SK-N-SH (cell line): ENCODE results near the gene SHLD1. TPM values are rescaled to one million over a fixed set of nuclear protein-coding genes. Genes with fewer than 3 reads are reported as not detected.

Experiments used
- CTCF ChIA-PET: fragments of 300-600, 350-600 bp; formaldehyde crosslinking; extraction: SDS; loops from one replicate; lab custom pipeline; 2021; lab: Yijun Ruan, JAX
- POLR2A ChIA-PET: fragments of 350-600 bp; sonication (Branson Sonifier 250); formaldehyde crosslinking; extraction: SDS; loops from one replicate; lab custom pipeline; 2020; ENCODE audit warnings: antibody characterized with exemption, inconsistent platforms; lab: Yijun Ruan, JAX
- DNase-seq: peaks from one replicate; pipeline ENCODE4 v3.0.0; 2012
- H2AFZ ChIP-seq: fragments of 200-600 bp; sonication (generic); 2 replicates; pipeline ENCODE4 v1.8.1; 2016; ENCODE audit warnings: antibody characterized with exemption, mild to moderate bottlenecking, low read depth
- H3F3A ChIP-seq: fragments of 200-600 bp; sonication (generic); replicated peaks from 2 replicates; pipeline ENCODE3; 2016; ENCODE audit warnings: antibody characterized with exemption, mild to moderate bottlenecking; ENCODE audit not compliant: insufficient read depth
- H3K27ac ChIP-seq, 2 experiments: fragments of 200-500 bp in 1 of 2; fragments of 200-600 bp in 1 of 2; sonication (Bioruptor generic) in 1 of 2; sonication (generic), shearing (Covaris generic) in 1 of 2; 2 replicates each; pipeline versions ENCODE4 v1.5.1 to v1.6.1; 2014 to 2016; ENCODE audit warnings: low read depth in 2 of 2, inconsistent platforms in 1 of 2, low read length in 1 of 2, mild to moderate bottlenecking in 1 of 2, mixed read lengths in 1 of 2
- H3K27me3 ChIP-seq: fragments of 200-600 bp; sonication (generic), shearing (Covaris generic); 2 replicates; pipeline ENCODE4 v1.6.1; 2016; ENCODE audit warnings: mixed run types; ENCODE audit not compliant: insufficient read depth
- H3K36me3 ChIP-seq, 2 experiments: fragments of 200-500 bp in 1 of 2; fragments of 200-600 bp in 1 of 2; sonication (Bioruptor generic) in 1 of 2; sonication (generic) in 1 of 2; replicated peaks in 1 of 2; 2 replicates each; pipeline versions ENCODE3 to v1.5.1; 2014 to 2016; ENCODE audit warnings: low read length in 1 of 2, mild to moderate bottlenecking in 1 of 2; ENCODE audit not compliant: insufficient read depth in 2 of 2, control insufficient read depth in 1 of 2
- H3K4me1 ChIP-seq, 2 experiments: fragments of 200-500 bp in 1 of 2; fragments of 200-600 bp in 1 of 2; sonication (Bioruptor generic) in 1 of 2; sonication (generic), shearing (Covaris generic) in 1 of 2; 2 replicates each; pipeline versions ENCODE4 v1.5.1 to v1.6.1; 2014 to 2016; ENCODE audit warnings: low read depth in 1 of 2, low read length in 1 of 2, mixed run types in 1 of 2; ENCODE audit not compliant: insufficient read depth in 2 of 2, control insufficient read depth in 1 of 2
- H3K4me2 ChIP-seq: fragments of 200-600 bp; sonication (generic), shearing (Covaris generic); 2 replicates; pipeline ENCODE4 v1.6.1; 2017; ENCODE audit warnings: mixed run types
- H3K4me3 ChIP-seq, 2 experiments: fragments of 200-500 bp in 1 of 2; fragments of 200-600 bp in 1 of 2; sonication (Bioruptor generic) in 1 of 2; sonication (generic), shearing (Covaris generic) in 1 of 2; 2 replicates each; pipeline versions ENCODE4 v1.5.1 to v1.8.1; 2014 to 2016; ENCODE audit warnings: low read depth in 2 of 2, inconsistent platforms in 1 of 2, low read length in 1 of 2, mild to moderate bottlenecking in 1 of 2, mixed read lengths in 1 of 2, moderate library complexity in 1 of 2
- H3K79me2 ChIP-seq: fragments of 200-600 bp; sonication (generic); 2 replicates; pipeline ENCODE4 v1.8.1; 2017; ENCODE audit warnings: mild to moderate bottlenecking; ENCODE audit not compliant: insufficient read depth
- H3K9ac ChIP-seq: fragments of 200-600 bp; sonication (generic); 2 replicates; pipeline ENCODE4 v1.6.1; 2017; ENCODE audit warnings: mixed run types
- H3K9me2 ChIP-seq: fragments of 200-600 bp; sonication (generic); 2 replicates; pipeline ENCODE4 v1.6.1; 2017; ENCODE audit warnings: mixed run types
- H3K9me3 ChIP-seq: fragments of 200-600 bp; sonication (generic); 2 replicates; pipeline ENCODE4 v1.6.1; 2017; ENCODE audit warnings: mixed run types, mild to moderate bottlenecking, moderate library complexity
- H4K20me1 ChIP-seq: fragments of 200-600 bp; sonication (generic); 2 replicates; pipeline ENCODE4 v1.6.1; 2017; ENCODE audit warnings: mild to moderate bottlenecking, mixed run types; ENCODE audit not compliant: insufficient read depth
- CHD2 ChIP-seq: fragments of 150-350 bp; IDR thresholded peaks from 2 replicates; pipeline ENCODE4 v1.6.1; 2018; ENCODE audit warnings: low read length; ENCODE audit not compliant: partially characterized antibody
- CTCF ChIP-seq: fragments of 200-600 bp; sonication (generic); IDR thresholded peaks from 2 replicates; pipeline ENCODE4 v1.6.1; 2017; ENCODE audit warnings: antibody characterized with exemption, mild to moderate bottlenecking, moderate library complexity
- EP300 ChIP-seq, 2 experiments: IDR thresholded peaks; 2 replicates each; pipeline versions ENCODE4 v1.4.0 to v1.6.1; 2012; ENCODE audit warnings: borderline replicate concordance in 1 of 2, low read depth in 1 of 2, low read length in 1 of 2
- EZH2phosphoT487 ChIP-seq: fragments of 200-600 bp; sonication (generic); IDR thresholded peaks from 2 replicates; pipeline ENCODE4 v1.6.1; 2017; ENCODE audit warnings: low read depth, mixed run types, mild to moderate bottlenecking, antibody characterized with exemption, moderate library complexity, borderline replicate concordance
- FOXJ3 ChIP-seq: sonication (generic); formaldehyde crosslinking; IDR thresholded peaks from 2 replicates; pipeline ENCODE4 v1.5.1; 2020; ENCODE audit warnings: mild to moderate bottlenecking, missing genetic modification reagents
- GABPA ChIP-seq: IDR thresholded peaks from 2 replicates; pipeline ENCODE4 v1.4.0; 2012; ENCODE audit warnings: low read depth, mild to moderate bottlenecking
- JUND ChIP-seq: IDR thresholded peaks from 2 replicates; pipeline ENCODE4 v1.4.0; 2012
- MAX ChIP-seq: IDR thresholded peaks from 2 replicates; pipeline ENCODE4 v1.4.0; 2012; ENCODE audit warnings: low read depth
- MEF2A ChIP-seq: IDR thresholded peaks from 2 replicates; pipeline ENCODE4 v1.4.0; 2012; ENCODE audit warnings: low read depth, borderline replicate concordance
- MXI1 ChIP-seq: IDR thresholded peaks from 2 replicates; pipeline ENCODE4 v1.6.1; 2012; ENCODE audit warnings: mild to moderate bottlenecking, low read depth, low read length, improper control_type of control experiment
- NRF1 ChIP-seq: IDR thresholded peaks from 2 replicates; pipeline ENCODE4 v1.6.1; 2012; ENCODE audit warnings: low read depth, mild to moderate bottlenecking, low read length
- POLR2AphosphoS5 ChIP-seq: IDR thresholded peaks from 2 replicates; pipeline ENCODE4 v1.6.1; 2012; ENCODE audit warnings: low read depth, low read length
- RCOR1 ChIP-seq: fragments of 150-350 bp; IDR thresholded peaks from 2 replicates; pipeline ENCODE4 v1.6.1; 2017; ENCODE audit warnings: antibody characterized with exemption, low read length
- REST ChIP-seq: IDR thresholded peaks from 2 replicates; pipeline ENCODE4 v1.6.1; 2012; ENCODE audit warnings: mild to moderate bottlenecking, low read depth, low read length, moderate library complexity
- RFX5 ChIP-seq: IDR thresholded peaks from 2 replicates; pipeline ENCODE4 v1.6.1; 2012; ENCODE audit warnings: mild to moderate bottlenecking, improper control_type of control experiment, low read length
- TAF1 ChIP-seq: IDR thresholded peaks from 2 replicates; pipeline ENCODE4 v1.6.1; 2012; ENCODE audit warnings: low read depth, mild to moderate bottlenecking, low read length, moderate library complexity, borderline replicate concordance
- TCF12 ChIP-seq: IDR thresholded peaks from 2 replicates; pipeline ENCODE4 v1.4.0; 2012
- USF1 ChIP-seq: IDR thresholded peaks from 2 replicates; pipeline ENCODE4 v1.4.0; 2012; ENCODE audit warnings: low read depth, borderline replicate concordance
- USF2 ChIP-seq: fragments of 150-350 bp; IDR thresholded peaks from 2 replicates; pipeline ENCODE4 v1.6.1; 2017; ENCODE audit warnings: antibody characterized with exemption, low read length, low read depth, borderline replicate concordance
- YY1 ChIP-seq: IDR thresholded peaks from 2 replicates; pipeline ENCODE4 v1.4.0; 2012; ENCODE audit warnings: low read depth, mild to moderate bottlenecking
- WGBS: methylation state at CpG from one replicate; pipeline ENCODE4 v1.1.6; 2017; ENCODE audit warnings: low lambda C conversion rate; 5-methylcytosine and 5-hydroxymethylcytosine counted together
- polyA plus RNA-seq, 3 experiments: library from polyadenylated mRNA; depleted of rRNA; stranded (reverse); fragments of >200 nt; gene quantifications; 2 replicates each; pipeline ENCODE4 v1.2.3, GENCODE V29; 2012

Gene SHLD1
- polyA plus RNA-seq, 1 of the 3 experiments (the other 2 are of a cell fraction), result 4.5 TPM

GRCh38 chr20:5784735-5785134 lies 34.5 kb downstream of the SHLD1 start:
- Histone ChIP-seq H3K4me3 (no peak overlapping the region), H3K4me1 (peaks cover 7 to 14% of the 10 kb centered on the region in 2 experiments; a peak in 3 of 4 replicates), H3K9me3 (no peaks in the 10 kb centered on the region), H3K36me3 (no peaks in the 10 kb centered on the region), H3K9ac (no peak overlapping the region), H3K9me2 (no peaks in the 10 kb centered on the region), H4K20me1 (no peaks in the 10 kb centered on the region), H3K27ac (no peak overlapping the region), H3F3A (no peaks in the 10 kb centered on the region), H2AFZ (no peak overlapping the region), H3K27me3 (no peaks in the 10 kb centered on the region), H3K4me2 (no peak overlapping the region), H3K79me2 (no peaks in the 10 kb centered on the region; the same call in 1 of the 2 replicates)
- WGBS, result 92% methylated on average over 8 of the region's 8 CpGs
- CTCF ChIA-PET, result interaction anchor here (1.9 kb wide), 2 partner anchors 216 to 227 kb away, joined by 11 to 12 read pairs; no protein-coding TSS in a partner anchor
- TF ChIP-seq RCOR1 (no peak), CTCF (no peak), TCF12 (no peak), JUND (no peak), POLR2AphosphoS5 (no peak), FOXJ3 (CRISPR knock-in tag) (no peak), CHD2 (no peak), GABPA (no peak), EP300 (IDR thresholded peaks at IDR 0.05; ENCODE audit: borderline replicate concordance in 1 of 2, low read depth in 1 of 2, low read length in 1 of 2) (no peak), MXI1 (no peak), NRF1 (no peak), MEF2A (no peak), USF1 (no peak), USF2 (no peak), REST (no peak), RFX5 (no peak), YY1 (no peak), MAX (no peak), EZH2phosphoT487 (no peak), TAF1 (no peak)
- no peak for DNase-seq
- POLR2A ChIA-PET, result no interaction called here
